GM21786 (cell line): ENCODE results near the gene AQP2.
"Not testable (repeated sequence)": the region's sequence is repeated elsewhere in the genome, so short reads cannot be mapped to it uniquely, and the experiment has no call there.

Source experiments
- ATAC-seq: cut with Tn5 transposase; IDR thresholded peaks from one replicate; pipeline ENCODE4 v1.9.1; 2021; ENCODE audit not compliant: unreplicated experiment

AQP2 gene

GRCh38 chr12:49984476-49985359 lies 34.2 kb downstream of the AQP2 start:
- no peak for ATAC-seq

- ATAC-seq, result no peak
These were observed 35.4 kb downstream of the AQP2 start for GRCh38 chr12:49985981-49986380.

GRCh38 chr12:49986476-49986875 lies 35.9 kb downstream of the AQP2 start:
- not testable (repeated sequence) for ATAC-seq

GRCh38 chr12:49987625-49988303 lies 37.2 kb downstream of the AQP2 start:
- ATAC-seq, result no peak

- not testable (repeated sequence) for ATAC-seq
These were observed 38.9 kb downstream of the AQP2 start for GRCh38 chr12:49989400-49989799.

GRCh38 chr12:49990273-49990672 lies 39.7 kb downstream of the AQP2 start:
- no peak for ATAC-seq

GRCh38 chr12:49998453-49998852 lies 47.9 kb downstream of the AQP2 start:
- no peak for ATAC-seq

- ATAC-seq, result no peak
These were observed 53.1 kb downstream of the AQP2 start for GRCh38 chr12:50003595-50003994.

GRCh38 chr12:50004696-50005095 lies 54.2 kb downstream of the AQP2 start:
- ATAC-seq, result no peak

- no peak for ATAC-seq
These were observed 54.6 kb downstream of the AQP2 start for GRCh38 chr12:50005175-50005574.

GRCh38 chr12:50006280-50006679 lies 55.7 kb downstream of the AQP2 start:
- ATAC-seq, result no peak

GRCh38 chr12:50006754-50007442 lies 56.4 kb downstream of the AQP2 start:
- ATAC-seq, result no peak
